Muscle layer of colon (tissue), 2 donors: ENCODE data around the gene C19orf53.

Experiments used
- H3K27ac ChIP-seq: one replicate; pipeline ENCODE4 v1.7.0; 2013; ENCODE audit warnings: low read depth, mild to moderate bottlenecking, low read length, moderate library complexity
- H3K27me3 ChIP-seq, 2 donors: one replicate each; pipeline ENCODE4 v1.7.0; 2013; ENCODE audit warnings: low read length in 2 of 2, mild to moderate bottlenecking in 2 of 2; ENCODE audit not compliant: insufficient read depth in 2 of 2, control insufficient read depth in 1 of 2
- H3K36me3 ChIP-seq: one replicate; pipeline ENCODE4 v1.7.0; 2013; ENCODE audit warnings: mild to moderate bottlenecking, low read length; ENCODE audit not compliant: insufficient read depth
- H3K4me1 ChIP-seq: one replicate; pipeline ENCODE4 v1.7.0; 2013; ENCODE audit warnings: mild to moderate bottlenecking, low read length; ENCODE audit not compliant: insufficient read depth
- H3K4me3 ChIP-seq, 2 donors: one replicate each; pipeline ENCODE4 v1.7.0; 2013; ENCODE audit warnings: low read length in 2 of 2, low read depth in 1 of 2, mild to moderate bottlenecking in 1 of 2, moderate library complexity in 1 of 2
- H3K9ac ChIP-seq: one replicate; pipeline ENCODE4 v1.7.0; 2013; ENCODE audit warnings: low read length
- H3K9me3 ChIP-seq: one replicate; pipeline ENCODE4 v1.7.0; 2013; ENCODE audit warnings: mild to moderate bottlenecking, low read length
- donor health status: abdominal sarcoma.
- donor health status: Adenocarcinoma of cecum.

Gene C19orf53

GRCh38 chr19:13821292-13821691 is 47.0 kb downstream of the C19orf53 start:
- Histone ChIP-seq H3K4me3 (no peak overlapping the region), H3K4me1 (peaks cover 8% of the 10 kb centered on the region), H3K27ac (no peak overlapping the region), H3K9ac (no peak overlapping the region), H3K36me3 (peaks cover 11% of the 10 kb centered on the region), H3K9me3 (no peaks in the 10 kb centered on the region), H3K27me3 (no peaks in the 10 kb centered on the region)

- Histone ChIP-seq H3K9me3 (no peaks in the 10 kb centered on the region), H3K9ac (no peak overlapping the region), H3K27ac (no peak overlapping the region), H3K4me3 (no peak overlapping the region), H3K36me3 (peaks cover 11% of the 10 kb centered on the region), H3K27me3 (no peaks in the 10 kb centered on the region), H3K4me1 (peaks cover 8% of the 10 kb centered on the region)
Measured at GRCh38 chr19:13823256-13823655, 49.0 kb downstream of the C19orf53 start.

GRCh38 chr19:13823901-13824300 is 49.6 kb downstream of the C19orf53 start:
- Histone ChIP-seq H3K27me3 (no peaks in the 10 kb centered on the region), H3K4me3 (no peak overlapping the region), H3K36me3 (peaks cover 11% of the 10 kb centered on the region), H3K4me1 (peaks cover 8% of the 10 kb centered on the region), H3K27ac (no peak overlapping the region), H3K9ac (no peak overlapping the region), H3K9me3 (no peaks in the 10 kb centered on the region)

- no peaks in the 10 kb centered on the region for H3K27me3 ChIP-seq
- no peaks in the 10 kb centered on the region for H3K9me3 ChIP-seq
- no peak overlapping the region for H3K27ac ChIP-seq
- peaks cover 8% of the 10 kb centered on the region for H3K4me1 ChIP-seq
- H3K36me3 ChIP-seq, result peaks cover 11% of the 10 kb centered on the region
- H3K4me3 ChIP-seq, result no peak overlapping the region
- no peak overlapping the region for H3K9ac ChIP-seq
Measured at GRCh38 chr19:13824703-13825102, 50.4 kb downstream of the C19orf53 start.

GRCh38 chr19:13825489-13826441 is 51.5 kb downstream of the C19orf53 start:
- no peak overlapping the region for H3K9ac ChIP-seq
- peaks cover 11% of the 10 kb centered on the region for H3K36me3 ChIP-seq
- H3K4me1 ChIP-seq, result peaks cover 8% of the 10 kb centered on the region
- H3K27ac ChIP-seq, result no peak overlapping the region
- no peaks in the 10 kb centered on the region for H3K9me3 ChIP-seq
- H3K27me3 ChIP-seq, result no peaks in the 10 kb centered on the region
- no peak overlapping the region for H3K4me3 ChIP-seq

- Histone ChIP-seq H3K9ac (no peak overlapping the region), H3K36me3 (peaks cover 11% of the 10 kb centered on the region), H3K9me3 (no peaks in the 10 kb centered on the region), H3K4me1 (peaks cover 8% of the 10 kb centered on the region), H3K27me3 (no peaks in the 10 kb centered on the region), H3K4me3 (no peak overlapping the region), H3K27ac (no peak overlapping the region)
Measured at GRCh38 chr19:13826652-13827235, 52.5 kb downstream of the C19orf53 start.

GRCh38 chr19:13827656-13828055 is 53.4 kb downstream of the C19orf53 start:
- Histone ChIP-seq H3K4me1 (peaks cover 5% of the 10 kb centered on the region), H3K27ac (no peak overlapping the region), H3K36me3 (peaks cover 11% of the 10 kb centered on the region), H3K4me3 (no peak overlapping the region), H3K9ac (no peak overlapping the region), H3K9me3 (no peaks in the 10 kb centered on the region), H3K27me3 (no peaks in the 10 kb centered on the region)
